Adrenal gland (tissue), 12 donors: Measurements from ENCODE around the gene KLF13. TPM values are rescaled to one million over a fixed set of nuclear protein-coding genes. Genes with fewer than 3 reads are reported as not detected.

Experiments
- DNase-seq, 7 donors: peaks; one replicate each; pipeline ENCODE4 v3.0.0-alpha.2; 2019 to 2020
- H3K27ac ChIP-seq, 5 donors: fragments of 200-600 bp; sonication (generic) in 4 of 5; 1 replicate in 3 of 5; 2 replicates in 2 of 5; pipeline versions ENCODE4 v1.5.1 to v1.8.0; 2016 to 2020; ENCODE audit warnings: mild to moderate bottlenecking in 1 of 5
- H3K27me3 ChIP-seq: fragments of 200-600 bp; 2 replicates; pipeline ENCODE4 v1.8.0; 2021
- H3K36me3 ChIP-seq, 2 donors: fragments of 200-600 bp; replicated peaks in 1 of 2; 1 replicate in 1 of 2; 2 replicates in 1 of 2; pipeline versions ENCODE4 v1.5.1 to v1.8.0; 2018 to 2022
- H3K4me1 ChIP-seq, 2 donors: fragments of 200-600 bp; replicated peaks in 1 of 2; 1 replicate in 1 of 2; 2 replicates in 1 of 2; pipeline versions ENCODE4 v1.5.1 to v1.8.0; 2018 to 2021
- H3K4me3 ChIP-seq, 4 donors: fragments of 200-600 bp; sonication (generic) in 3 of 4; one replicate each; pipeline ENCODE4 v1.5.1; 2016 to 2018
- H3K9me3 ChIP-seq, 3 donors: fragments of 200-600 bp; sonication (generic) in 1 of 3; replicated peaks in 1 of 3; 1 replicate in 2 of 3; 2 replicates in 1 of 3; pipeline versions ENCODE4 v1.5.1 to v1.8.0; 2016 to 2021
- POLR2A ChIP-seq, 2 donors: fragments of 450-650 bp; IDR thresholded peaks; one replicate each; pipeline ENCODE4 v1.6.1; 2017; ENCODE audit warnings: antibody characterized with exemption in 2 of 2, mild to moderate bottlenecking in 2 of 2, moderate library complexity in 1 of 2
- WGBS, 4 donors: extraction: QIAGEN DNeasy Blood & Tissue Kit in 2 of 4; methylation state at CpG; one replicate each; pipeline versions ENCODE4 v1.1.5 to v1.1.7; 2013 to 2017; 5-methylcytosine and 5-hydroxymethylcytosine counted together
- intact Hi-C, 2 donors: fragments of 100-400 bp; cut with DNase I; formaldehyde crosslinking; loops; one replicate each; pipeline versions ENCODE4 v1.14.1 to v1.15.0; 2022 to 2023
- polyA plus RNA-seq, 3 donors: library from polyadenylated mRNA; stranded (reverse); fragments of 200-250 nt in 2 of 3; fragments of 350-450 nt in 1 of 3; fragmentation: Illumina TruSeq in 1 of 3; extraction: RNeasy Lipid Tissue Mini Kit (QIAGEN cat#74804) in 1 of 3; gene quantifications; one replicate each; pipeline ENCODE4 v1.2.3, GENCODE V29; 2013 to 2014
- total RNA-seq, 9 donors: library from RNA; depleted of rRNA in 4 of 9; stranded (reverse); fragments of >200 nt in 4 of 9; fragments of 120-200 nt in 1 of 9; fragmentation: NEBNext Ultra II Directional in 1 of 9; extraction: Animal tissue kit (Norgen Biotek cat#: 25700) in 1 of 9; gene quantifications; one replicate each; pipeline versions ENCODE4 v1.1.0 to v1.2.4, GENCODE V29; 2013 to 2023
- TF ChIP-seq, protein P1 (sequence below), 6 experiments: fragments of 450-650 bp in 4 of 6; fragments of 200-600 bp in 2 of 6; sonication (generic) in 1 of 6; IDR thresholded peaks; 1 replicate in 5 of 6; 2 replicates in 1 of 6; pipeline versions ENCODE4 v1.5.1 to v1.8.0; 2016 to 2021; ENCODE audit warnings: antibody characterized with exemption in 6 of 6, mild to moderate bottlenecking in 2 of 6, moderate library complexity in 1 of 6
- donor health status: healthy with polysubstance abuse.
- donor health status: Bipolar disorder and iron deficiency.
- donor health status: DM: yes; HTN: yes; CAD: no.
- donor health status: DM: no; HTN: no; CAD: no.
- donor health status: DM: no; HTN: no; CAD: no.
- donor health status: DM: yes; HTN: yes; CAD: no.

The KLF13 gene
- total and polyA plus RNA-seq, 12 donors = 8.4 to 65.9 (median 31.9) TPM

DNA sequence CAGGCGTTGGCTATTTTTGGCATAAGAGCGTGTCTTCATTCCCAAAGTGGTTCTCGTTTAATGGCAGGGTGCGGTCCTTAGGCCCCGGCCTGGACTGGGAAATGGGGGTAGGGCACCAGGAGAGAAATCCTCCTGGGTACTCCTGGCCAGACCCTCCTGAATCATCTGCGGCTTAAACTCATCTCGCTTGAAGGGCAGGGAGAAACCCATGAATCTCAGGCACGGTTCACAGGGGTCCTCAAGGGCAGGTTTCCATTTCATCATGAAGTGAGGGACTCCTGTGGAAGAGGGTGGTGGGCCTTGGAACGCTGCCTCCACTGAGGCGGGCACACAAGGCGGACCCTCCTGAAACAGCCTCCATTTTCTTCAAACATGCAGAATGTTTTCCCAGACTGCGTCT lies 48.4 kb downstream of the KLF13 start:
- H3K27ac ChIP-seq = peak overlapping the region in 2 of 5 donors; percentile 48 to 83
- no peak for TF ChIP-seq POLR2A (IDR thresholded peaks at IDR 0.05)
- TF ChIP-seq, protein P1, sequence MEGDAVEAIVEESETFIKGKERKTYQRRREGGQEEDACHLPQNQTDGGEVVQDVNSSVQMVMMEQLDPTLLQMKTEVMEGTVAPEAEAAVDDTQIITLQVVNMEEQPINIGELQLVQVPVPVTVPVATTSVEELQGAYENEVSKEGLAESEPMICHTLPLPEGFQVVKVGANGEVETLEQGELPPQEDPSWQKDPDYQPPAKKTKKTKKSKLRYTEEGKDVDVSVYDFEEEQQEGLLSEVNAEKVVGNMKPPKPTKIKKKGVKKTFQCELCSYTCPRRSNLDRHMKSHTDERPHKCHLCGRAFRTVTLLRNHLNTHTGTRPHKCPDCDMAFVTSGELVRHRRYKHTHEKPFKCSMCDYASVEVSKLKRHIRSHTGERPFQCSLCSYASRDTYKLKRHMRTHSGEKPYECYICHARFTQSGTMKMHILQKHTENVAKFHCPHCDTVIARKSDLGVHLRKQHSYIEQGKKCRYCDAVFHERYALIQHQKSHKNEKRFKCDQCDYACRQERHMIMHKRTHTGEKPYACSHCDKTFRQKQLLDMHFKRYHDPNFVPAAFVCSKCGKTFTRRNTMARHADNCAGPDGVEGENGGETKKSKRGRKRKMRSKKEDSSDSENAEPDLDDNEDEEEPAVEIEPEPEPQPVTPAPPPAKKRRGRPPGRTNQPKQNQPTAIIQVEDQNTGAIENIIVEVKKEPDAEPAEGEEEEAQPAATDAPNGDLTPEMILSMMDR (IDR thresholded peaks at IDR 0.05) = no peak
- no peaks in the 10 kb centered on the region for H3K9me3 ChIP-seq
- intact Hi-C loops = loop anchor here in 1 of 2 donors (10.0 kb wide), 1 partner anchor 100 kb away; no protein-coding TSS in a partner anchor
- peaks cover 0 to 9% of the 10 kb centered on the region in 2 donors for H3K36me3 ChIP-seq
- H3K4me3 ChIP-seq = no peak overlapping the region
- 84 to 94% (median 88%) methylated on average over 12 of the region's 12 CpGs for WGBS, 4 donors
- no peaks in the 10 kb centered on the region for H3K27me3 ChIP-seq
- peaks cover 0 to 30% of the 10 kb centered on the region in 2 donors for H3K4me1 ChIP-seq
- DNase-seq = no peak

DNA sequence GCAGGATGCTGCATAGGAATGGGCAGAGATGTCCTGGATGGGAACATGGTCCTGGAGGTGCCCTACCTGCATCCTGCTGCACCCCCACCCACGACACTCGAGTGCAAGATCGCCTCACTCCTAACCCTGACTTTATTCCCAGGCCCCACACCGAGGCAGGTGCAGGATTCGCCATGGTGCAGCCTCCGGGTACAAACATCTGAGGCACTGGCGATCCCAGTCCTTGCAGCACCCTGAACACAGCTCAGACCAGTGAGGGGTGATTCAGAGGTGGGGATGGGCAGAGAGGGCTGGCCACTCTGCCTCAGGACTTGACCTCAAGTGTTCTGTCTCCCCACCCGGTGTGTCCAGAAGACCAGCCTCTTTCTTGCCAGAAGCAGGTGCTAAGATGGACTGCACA lies 49.1 kb downstream of the KLF13 start:
- Histone ChIP-seq H3K9me3 (no peaks in the 10 kb centered on the region), H3K4me3 (no peak overlapping the region), H3K27me3 (no peaks in the 10 kb centered on the region), H3K27ac (peak overlapping the region in 1 of 5 donors; percentile 83), H3K36me3 (peaks cover 0 to 16% of the 10 kb centered on the region in 2 donors), H3K4me1 (peaks cover 0 to 30% of the 10 kb centered on the region in 2 donors)
- intact Hi-C loops = loop anchor here in 1 of 2 donors (10.0 kb wide), 1 partner anchor 99 kb away; no protein-coding TSS in a partner anchor
- no peak for DNase-seq
- WGBS, 4 donors = 94 to 100% (median 97%) methylated on average over 6 to 8 of the region's 8 CpGs
- TF ChIP-seq, protein P1 (IDR thresholded peaks at IDR 0.05) = no peak
- TF ChIP-seq POLR2A (IDR thresholded peaks at IDR 0.05) = no peak

DNA sequence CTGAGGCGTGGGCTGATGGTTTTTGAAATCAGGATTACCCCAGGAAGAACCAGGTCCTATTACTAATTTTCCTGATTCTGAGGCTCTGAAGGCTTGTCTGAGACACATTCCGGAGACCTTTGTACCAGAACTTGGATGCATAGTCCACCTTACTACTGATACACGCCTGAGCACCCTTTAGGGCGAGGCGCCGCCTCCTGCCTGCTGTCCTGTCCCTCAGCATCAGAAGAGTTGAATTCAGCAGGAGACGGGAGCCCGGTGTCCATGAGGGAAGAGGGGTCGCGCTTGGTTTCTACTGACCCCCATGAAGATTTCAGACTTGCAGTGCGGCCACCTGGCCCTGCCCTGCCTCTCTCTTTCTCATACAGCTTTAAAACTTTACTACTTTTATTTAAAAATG lies 49.9 kb downstream of the KLF13 start:
- no peak for DNase-seq

DNA sequence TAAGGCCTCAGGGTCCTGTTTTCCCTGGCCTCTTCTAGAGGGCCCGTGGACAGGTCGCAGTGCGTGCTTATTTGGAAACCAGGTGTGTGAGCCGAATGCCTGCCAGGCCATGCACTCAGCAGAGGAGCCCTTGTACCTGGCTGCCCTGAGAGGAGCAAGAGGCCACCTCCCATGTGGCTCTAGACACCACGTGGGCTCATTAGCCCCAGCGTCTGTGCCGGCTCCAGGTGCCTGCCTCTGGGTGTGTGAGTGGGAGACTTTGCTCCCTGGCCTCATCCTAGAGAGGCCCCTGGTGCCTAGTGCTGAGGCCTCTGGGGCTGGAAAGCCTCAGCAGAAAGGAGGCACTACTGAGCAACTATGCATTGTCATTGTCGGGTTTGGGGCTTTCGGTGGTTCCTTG lies 50.4 kb downstream of the KLF13 start:
- intact Hi-C loops = loop anchor here in 1 of 2 donors (10.0 kb wide), 1 partner anchor 98 kb away; no protein-coding TSS in a partner anchor
- Histone ChIP-seq H3K4me3 (no peak overlapping the region), H3K27me3 (no peaks in the 10 kb centered on the region), H3K9me3 (no peaks in the 10 kb centered on the region), H3K4me1 (peaks cover 0 to 30% of the 10 kb centered on the region in 2 donors), H3K27ac (peak overlapping the region in 1 of 5 donors; percentile 6), H3K36me3 (peaks cover 0 to 21% of the 10 kb centered on the region in 2 donors)
- no peak for DNase-seq
- no peak for TF ChIP-seq POLR2A (IDR thresholded peaks at IDR 0.05)
- TF ChIP-seq, protein P1 (IDR thresholded peaks at IDR 0.05) = no peak
- 82 to 93% (median 85%) methylated on average over 3 to 9 of the region's 9 CpGs for WGBS, 4 donors

More for the DNA sequence above, 49.9 kb downstream of the KLF13 start:
- peak overlapping the region in 1 of 5 donors; percentile 40 for H3K27ac ChIP-seq
- peaks cover 0 to 17% of the 10 kb centered on the region in 2 donors for H3K36me3 ChIP-seq
- intact Hi-C loops = loop anchor here in 1 of 2 donors (10.0 kb wide), 1 partner anchor 98 kb away; no protein-coding TSS in a partner anchor
- TF ChIP-seq, protein P1 (IDR thresholded peaks at IDR 0.05) = no peak
- no peak for TF ChIP-seq POLR2A (IDR thresholded peaks at IDR 0.05)
- H3K9me3 ChIP-seq = no peaks in the 10 kb centered on the region
- no peak overlapping the region for H3K4me3 ChIP-seq
- peaks cover 0 to 30% of the 10 kb centered on the region in 2 donors for H3K4me1 ChIP-seq
- WGBS, 4 donors = 85 to 95% (median 93%) methylated on average over 11 of the region's 11 CpGs
- H3K27me3 ChIP-seq = no peaks in the 10 kb centered on the region
